Activated CD4-positive, alpha-beta T cell treated with anti-CD3 and anti-CD28 coated beads, Interleukin-2, amount 50 U/mL, for 1 hour (primary cell): ENCODE measurements around the gene LDAH.

ENCODE experiments used
- DNase-seq: peaks from one replicate; pipeline ENCODE4 v3.0.0-alpha.2; 2020

Gene LDAH

DNA sequence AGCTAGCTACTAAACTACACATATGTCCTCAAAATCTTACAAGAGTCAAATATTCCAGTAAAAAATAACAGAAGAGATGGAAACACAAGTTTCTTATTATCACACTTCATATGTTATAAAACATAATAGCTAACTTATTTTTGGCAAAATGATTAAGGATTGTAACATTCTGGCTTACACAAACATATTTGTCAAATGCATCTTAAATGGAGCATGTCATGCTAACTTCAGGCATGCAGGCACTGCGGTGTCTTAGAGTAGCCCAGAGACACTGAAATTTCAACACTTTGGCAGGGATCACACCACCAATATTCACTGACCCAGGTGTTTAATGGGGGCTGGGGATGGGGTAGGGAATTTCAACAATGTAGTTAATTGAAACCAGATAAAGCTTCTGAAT, 51.6 kb downstream of the LDAH start:
- no peak for DNase-seq

- no peak for DNase-seq
Measured at GRCh38 chr2:20766798-20767644, 55.9 kb downstream of the LDAH start.

- DNase-seq, result no peak
Measured at GRCh38 chr2:20766213-20766612, 56.7 kb downstream of the LDAH start.

DNA sequence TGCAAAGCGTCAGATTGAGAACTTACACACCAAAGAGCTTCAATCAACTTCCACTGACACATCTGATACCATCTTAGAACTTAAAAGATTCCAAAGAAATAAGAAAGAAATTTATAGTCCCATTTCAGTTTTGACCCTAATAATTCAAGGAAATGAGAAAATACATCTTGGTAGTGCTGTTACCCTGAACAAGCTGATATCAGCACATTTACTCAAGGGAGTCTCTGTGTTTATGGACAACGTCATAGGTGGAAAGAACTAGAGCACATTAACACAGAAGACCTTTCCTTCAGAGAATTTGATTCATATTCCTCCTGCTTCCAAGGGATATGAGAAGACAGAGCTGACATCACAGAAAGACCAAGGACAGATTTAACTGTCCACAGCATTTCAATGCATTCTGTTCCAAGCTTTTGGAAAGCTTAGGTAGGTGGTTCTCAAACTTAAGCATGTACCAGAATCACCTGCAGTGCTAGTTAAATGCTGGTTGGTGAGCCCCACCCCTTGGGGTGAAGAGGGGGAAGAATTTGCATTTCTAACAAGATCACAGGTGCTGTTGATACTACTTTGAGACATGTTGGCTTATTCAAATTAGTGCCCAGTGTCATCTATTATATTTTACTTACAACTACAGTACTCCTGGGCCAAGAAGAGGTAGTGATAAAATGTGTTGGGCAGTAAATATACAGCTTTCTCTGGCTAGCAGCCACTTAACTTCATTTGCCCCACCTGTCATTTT, 59.8 kb downstream of the LDAH start:
- no peak for DNase-seq

GRCh38 chr2:20759487-20759886, 63.4 kb downstream of the LDAH start:
- no peak for DNase-seq

DNA sequence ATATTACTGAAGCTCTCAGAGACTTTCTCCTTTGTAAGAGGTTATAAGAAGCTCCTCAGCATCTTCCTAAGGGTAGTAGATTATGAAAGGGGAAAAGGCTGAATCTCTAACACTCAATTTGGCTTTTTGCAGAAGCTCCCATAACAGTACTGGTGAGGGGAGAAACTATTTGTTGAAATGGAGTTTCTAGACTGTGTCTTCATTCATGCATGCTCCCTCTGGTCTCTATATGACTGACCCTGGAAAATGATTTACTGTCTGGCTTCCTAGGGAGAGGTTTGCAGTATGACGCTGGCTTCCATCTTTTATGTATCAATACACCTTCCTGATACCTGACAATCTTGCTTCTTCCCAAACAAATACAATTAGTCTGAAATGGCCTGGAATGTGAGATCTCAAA, 63.9 kb downstream of the LDAH start:
- no peak for DNase-seq

DNA sequence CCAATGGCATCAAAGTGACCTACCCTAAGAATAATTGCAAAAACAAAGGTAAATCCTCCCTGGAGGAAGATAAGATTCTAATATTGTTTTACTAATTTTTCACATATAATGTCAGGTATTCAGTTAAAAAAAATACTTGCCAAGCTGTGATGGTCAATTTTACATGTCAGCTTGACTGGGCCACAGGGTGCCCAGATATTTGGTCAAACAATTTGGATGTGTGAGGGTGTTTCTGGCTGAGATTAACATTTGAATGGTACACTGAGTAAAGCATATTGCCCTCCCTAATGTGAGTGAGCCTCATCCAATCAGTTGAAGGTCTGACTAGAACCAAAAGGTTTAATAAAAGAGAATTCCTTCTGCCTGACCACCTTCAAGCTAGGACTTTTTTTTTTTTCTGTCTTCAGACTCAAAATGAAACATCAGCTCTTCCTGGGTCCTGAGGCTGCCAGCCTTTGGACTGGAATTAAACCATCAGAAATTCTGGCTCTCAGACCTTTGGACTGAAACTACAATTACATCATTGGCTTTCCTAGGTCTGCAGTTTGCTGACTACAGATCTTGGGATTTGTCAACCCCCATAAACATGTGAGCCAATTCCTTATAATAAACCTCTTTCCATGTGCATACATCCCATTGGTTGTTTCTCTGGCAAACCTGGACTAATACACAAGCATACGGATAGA, 65.4 kb downstream of the LDAH start:
- no peak for DNase-seq

GRCh38 chr2:20755132-20755800, 67.6 kb downstream of the LDAH start:
- DNase-seq, result no peak

GRCh38 chr2:20752293-20752692, 70.6 kb downstream of the LDAH start:
- no peak for DNase-seq

GRCh38 chr2:20747317-20747716, 75.6 kb downstream of the LDAH start:
- no peak for DNase-seq

- no peak for DNase-seq
Measured at GRCh38 chr2:20745924-20746555, 76.9 kb downstream of the LDAH start.

- no peak for DNase-seq
Measured at GRCh38 chr2:20744366-20745335, 78.2 kb downstream of the LDAH start.

- DNase-seq, result no peak
Measured at GRCh38 chr2:20738772-20739171, 84.1 kb downstream of the LDAH start.

DNA sequence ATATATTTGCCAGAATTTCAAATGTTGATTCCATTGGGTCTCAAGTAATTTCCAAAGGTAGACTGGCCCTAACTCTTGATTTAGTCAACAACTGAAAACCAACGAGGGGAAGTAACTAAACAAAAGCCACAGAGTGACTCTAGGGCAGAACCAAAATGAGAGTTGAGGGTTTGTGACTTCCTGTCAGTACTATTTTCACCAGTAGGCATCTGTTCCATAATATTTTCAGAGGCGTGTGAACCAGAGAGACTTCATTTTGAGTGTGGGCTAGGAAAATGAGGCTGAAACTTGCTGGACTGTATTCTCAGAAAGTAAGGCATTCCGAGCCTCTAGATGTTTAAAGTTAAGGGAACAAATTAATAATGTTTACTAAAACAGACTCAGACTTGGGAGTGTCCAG, 85.4 kb downstream of the LDAH start:
- no peak for DNase-seq

DNA sequence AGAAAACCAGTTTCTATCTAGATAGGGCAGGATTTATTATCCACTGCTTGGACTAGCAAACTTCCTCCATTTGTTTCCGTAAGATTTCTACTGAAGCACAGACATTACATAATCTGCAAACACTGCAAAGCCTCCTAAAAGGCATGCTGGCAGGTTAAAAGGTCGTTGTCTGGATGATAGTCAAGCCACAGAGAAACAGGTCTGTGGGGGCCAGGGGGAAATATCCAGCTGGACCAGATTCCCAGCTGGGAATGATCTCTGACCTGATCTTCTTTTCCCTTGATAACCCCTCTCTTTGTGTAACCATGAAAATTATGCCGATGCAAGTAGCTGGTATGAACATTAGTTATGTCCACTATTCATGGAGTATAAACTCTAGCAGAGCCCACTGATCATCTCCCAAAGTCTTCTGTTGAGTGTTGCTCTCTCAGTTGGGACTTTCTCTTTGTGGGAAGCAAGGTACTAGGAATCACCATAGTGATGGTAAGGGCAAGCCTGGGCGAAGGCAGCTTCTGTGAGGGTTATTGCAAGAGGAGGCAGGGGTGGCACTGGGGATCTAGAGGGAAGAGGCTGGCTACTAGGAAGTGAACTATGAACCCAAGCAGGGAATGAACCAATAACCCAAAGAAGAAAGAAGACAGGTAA, 94.7 kb downstream of the LDAH start:
- DNase-seq, result no peak

GRCh38 chr2:20726913-20727312, 96.0 kb downstream of the LDAH start:
- DNase-seq, result no peak

GRCh38 chr2:20725782-20726181, 97.1 kb downstream of the LDAH start:
- DNase-seq, result no peak

DNA sequence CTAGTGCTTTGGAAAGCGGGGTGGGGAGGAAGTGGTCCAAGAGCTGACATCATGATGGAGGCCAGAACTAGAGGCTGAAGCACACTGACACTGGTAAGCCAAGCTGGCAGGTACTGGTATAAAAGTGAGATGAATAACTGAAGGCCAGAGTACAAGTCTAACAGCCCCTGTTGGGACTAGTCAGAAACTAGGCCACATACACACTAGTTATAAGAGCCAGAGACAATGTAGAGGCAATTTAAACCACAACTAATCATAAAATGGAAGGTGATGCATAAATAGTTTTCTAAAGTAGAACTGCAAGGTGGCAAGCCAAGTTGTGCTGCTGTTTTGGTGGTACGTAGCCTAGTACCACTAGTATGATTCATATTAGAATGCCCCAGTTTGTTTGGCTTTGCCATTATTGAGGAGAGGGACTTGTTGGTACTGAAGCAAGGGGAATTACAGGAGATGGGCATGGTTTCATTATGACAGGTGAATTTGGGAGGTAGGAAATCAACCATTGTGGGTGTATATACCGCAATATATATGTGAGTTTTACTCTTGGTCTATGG, 98.3 kb downstream of the LDAH start:
- no peak for DNase-seq

GRCh38 chr2:20723543-20723942, 99.4 kb downstream of the LDAH start:
- DNase-seq, result no peak

- no peak for DNase-seq
Measured at GRCh38 chr2:20722592-20723240, 100.2 kb downstream of the LDAH start.
